Activated T-cell treated with anti-CD3 and anti-CD28 coated beads, Interleukin-2, amount 50 U/mL, for 4 hours (primary cell): ENCODE data around the gene REG1B. TPM values are rescaled to one million over a fixed set of nuclear protein-coding genes. Genes with fewer than 3 reads are reported as not detected.
"Not testable (repeated sequence)": the region's sequence is repeated elsewhere in the genome, so short reads cannot be mapped to it uniquely, and the experiment has no call there.

Source experiments
- ATAC-seq, 2 donors: fragments of 200-7000 bp; cut with Tn5 transposase; one replicate each; pipeline ENCODE4 v1.10.0; 2021
- DNase-seq: peaks from one replicate; pipeline ENCODE4 v3.0.0-alpha.2; 2020
- H3K27me3 Mint-ChIP-seq: one replicate; pipeline ENCODE4 v1.8.0; 2021; ENCODE audit warnings: low read depth, mixed read lengths
- H3K36me3 Mint-ChIP-seq: one replicate; pipeline ENCODE4 v1.8.0; 2022; ENCODE audit warnings: mixed read lengths; ENCODE audit not compliant: insufficient read depth
- H3K4me1 Mint-ChIP-seq: one replicate; pipeline ENCODE4 v1.8.0; 2021; ENCODE audit warnings: low read depth, mixed read lengths
- H3K4me3 Mint-ChIP-seq: one replicate; pipeline ENCODE4 v1.8.0; 2021; ENCODE audit warnings: mild to moderate bottlenecking, moderate library complexity, mixed read lengths
- H3K9me3 Mint-ChIP-seq: one replicate; pipeline ENCODE4 v1.8.0; 2021; ENCODE audit warnings: mixed read lengths
- total RNA-seq, 3 donors: library from RNA; stranded (reverse); gene quantifications; one replicate each; pipeline ENCODE4 v1.2.1, GENCODE V29; 2021

The REG1B gene
- total RNA-seq, 3 donors from 2014 or later, result 1.7 to 3.8 (median 1.7) TPM

DNA sequence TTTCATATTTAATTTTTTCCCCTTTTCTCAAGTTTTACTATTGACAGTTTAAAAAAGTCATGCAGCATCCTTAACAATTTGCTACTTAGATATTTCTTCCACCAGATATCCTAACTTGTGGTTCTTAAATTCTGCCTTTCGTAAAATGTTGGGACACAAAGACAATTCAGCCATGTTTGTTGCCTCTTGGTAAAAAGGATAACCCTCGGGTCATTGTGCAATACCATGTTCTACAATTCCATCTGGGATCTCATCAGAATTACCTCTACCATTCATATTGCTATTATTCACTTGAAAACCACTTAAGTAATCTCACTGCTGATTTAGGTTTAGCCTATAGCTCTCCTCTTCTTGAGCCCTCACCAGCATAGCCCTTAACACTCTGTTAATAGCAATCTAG, 13.2 kb upstream of the REG1B start:
- Mint-ChIP-seq H3K4me1 (no peaks in the 10 kb centered on the region), H3K27me3 (no peaks in the 10 kb centered on the region), H3K36me3 (no peaks in the 10 kb centered on the region), H3K9me3 (peaks cover 23% of the 10 kb centered on the region), H3K4me3 (no peak overlapping the region)
- DNase-seq, result no peak
- ATAC-seq, result no peak

DNA sequence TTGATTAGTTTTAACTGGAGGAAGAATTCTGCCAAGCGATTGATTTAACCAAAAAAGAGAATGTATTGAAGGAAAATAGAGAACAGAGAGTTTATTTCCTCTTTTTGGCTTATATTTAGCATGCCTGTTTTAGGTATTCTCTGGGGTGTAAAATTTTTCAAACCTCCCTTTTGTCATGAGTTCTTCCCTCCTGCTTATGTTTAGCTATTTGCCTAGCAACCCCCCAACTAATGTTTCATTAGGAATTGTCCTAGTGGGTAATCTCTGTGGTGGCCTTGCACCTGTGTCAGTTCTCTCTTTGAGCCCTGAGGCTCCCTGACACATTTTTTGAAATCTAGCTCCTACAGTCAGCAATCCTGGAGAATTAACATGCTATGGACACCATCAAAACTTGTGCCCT, 12.5 kb upstream of the REG1B start:
- Mint-ChIP-seq H3K36me3 (no peaks in the 10 kb centered on the region), H3K9me3 (peaks cover 23% of the 10 kb centered on the region), H3K27me3 (no peaks in the 10 kb centered on the region), H3K4me1 (no peaks in the 10 kb centered on the region), H3K4me3 (no peak overlapping the region)
- ATAC-seq, result no peak
- DNase-seq, result no peak

DNA sequence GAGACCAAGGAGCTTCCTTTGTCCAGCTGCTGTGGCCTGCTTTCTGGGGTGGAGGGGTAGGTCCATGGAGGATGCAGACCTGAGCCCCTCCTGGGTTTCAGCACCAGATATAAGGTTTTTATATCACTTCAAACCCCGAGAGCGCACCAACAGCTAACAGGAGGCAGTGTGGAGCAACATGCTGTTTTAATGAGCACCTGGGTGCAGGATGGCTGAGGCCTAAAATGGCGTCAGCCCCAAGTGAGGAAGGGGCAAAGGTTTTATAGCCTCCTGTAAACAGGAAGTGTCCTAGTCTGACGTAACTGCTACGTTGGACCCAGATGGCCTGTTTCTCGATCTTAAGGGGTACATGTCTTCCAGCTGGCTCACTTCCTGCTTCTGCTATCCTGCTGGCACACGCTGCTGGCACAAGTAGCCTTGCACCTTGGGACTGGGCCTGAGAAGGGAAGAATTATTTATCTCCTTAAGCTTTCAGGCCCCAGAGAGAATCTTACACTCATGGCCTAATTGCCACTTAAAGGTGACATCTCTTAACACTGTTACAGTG, 11.4 kb upstream of the REG1B start:
- Mint-ChIP-seq H3K4me1 (no peaks in the 10 kb centered on the region), H3K4me3 (no peak overlapping the region), H3K27me3 (no peaks in the 10 kb centered on the region), H3K9me3 (peaks cover 19% of the 10 kb centered on the region), H3K36me3 (no peaks in the 10 kb centered on the region)
- ATAC-seq, result no peak
- DNase-seq, result no peak

DNA sequence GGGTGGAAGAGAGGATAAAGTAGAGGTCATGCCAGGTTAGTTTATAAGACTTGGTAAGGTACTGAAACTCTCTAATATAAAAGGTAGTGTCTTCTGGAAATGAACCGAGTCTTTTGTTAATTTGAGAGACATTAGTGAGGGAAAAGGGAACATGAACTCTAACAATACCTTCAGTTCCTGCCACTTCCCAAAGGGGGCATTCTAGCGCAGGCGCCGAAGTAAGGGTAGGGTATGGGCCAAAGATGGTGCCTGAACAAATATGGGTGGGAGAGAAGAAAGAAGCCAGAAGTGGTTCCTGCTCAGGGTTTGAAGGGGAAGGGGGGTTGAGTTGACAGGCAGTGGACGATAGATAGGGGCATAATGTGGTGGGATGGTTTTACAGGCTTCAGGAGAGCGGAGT, 10.1 kb upstream of the REG1B start:
- Mint-ChIP-seq H3K27me3 (no peaks in the 10 kb centered on the region), H3K4me3 (no peak overlapping the region), H3K36me3 (no peaks in the 10 kb centered on the region), H3K9me3 (peaks cover 19% of the 10 kb centered on the region), H3K4me1 (no peaks in the 10 kb centered on the region)
- DNase-seq (no peak), ATAC-seq (no peak)

DNA sequence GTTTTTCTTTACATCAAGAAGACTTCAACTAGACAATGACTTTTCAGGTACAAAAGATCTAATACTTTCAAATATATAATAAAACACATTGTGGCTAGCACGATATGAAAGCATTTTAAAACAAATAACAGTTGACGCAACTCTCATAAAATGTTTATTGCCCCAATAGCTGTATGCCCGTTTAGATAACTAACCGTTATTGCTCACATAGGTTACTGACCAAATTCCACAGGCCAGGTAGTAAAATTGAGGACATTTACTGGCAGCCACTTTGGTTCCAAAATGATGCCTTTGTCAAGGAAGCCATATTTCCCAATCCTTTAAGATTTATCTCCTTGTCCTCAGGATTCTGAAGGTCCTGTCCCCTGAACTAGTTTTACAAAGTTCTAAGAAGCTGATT, 2.9 kb upstream of the REG1B start:
- Mint-ChIP-seq H3K9me3 (peaks cover 3% of the 10 kb centered on the region), H3K27me3 (no peaks in the 10 kb centered on the region), H3K36me3 (no peaks in the 10 kb centered on the region), H3K4me1 (no peaks in the 10 kb centered on the region), H3K4me3 (no peak overlapping the region)
- ATAC-seq (no peak), DNase-seq (no peak)

DNA sequence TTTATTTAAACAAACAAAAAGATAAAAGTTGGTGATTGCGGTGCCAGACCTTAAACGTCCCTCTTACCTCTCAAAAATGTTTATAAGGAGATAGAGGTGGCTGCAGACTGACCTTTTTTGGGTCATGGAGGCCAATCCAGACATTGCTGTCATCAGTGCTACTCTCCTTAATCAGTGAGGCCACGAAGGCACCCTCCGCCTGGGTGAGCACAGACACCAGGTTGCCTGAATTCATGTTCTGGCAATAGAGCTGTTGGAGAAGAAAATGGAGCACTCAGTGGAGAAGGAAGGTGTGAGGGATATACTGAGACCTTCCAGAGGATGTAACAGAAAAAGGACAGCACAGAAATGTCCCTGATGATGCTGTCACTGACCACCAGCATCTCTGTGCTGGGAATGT, 1.5 kb downstream of the REG1B start:
- Mint-ChIP-seq H3K9me3 (peaks cover 3% of the 10 kb centered on the region), H3K36me3 (no peaks in the 10 kb centered on the region), H3K4me3 (no peak overlapping the region), H3K4me1 (no peaks in the 10 kb centered on the region), H3K27me3 (no peaks in the 10 kb centered on the region)
- no peak for DNase-seq
- no peak for ATAC-seq

DNA sequence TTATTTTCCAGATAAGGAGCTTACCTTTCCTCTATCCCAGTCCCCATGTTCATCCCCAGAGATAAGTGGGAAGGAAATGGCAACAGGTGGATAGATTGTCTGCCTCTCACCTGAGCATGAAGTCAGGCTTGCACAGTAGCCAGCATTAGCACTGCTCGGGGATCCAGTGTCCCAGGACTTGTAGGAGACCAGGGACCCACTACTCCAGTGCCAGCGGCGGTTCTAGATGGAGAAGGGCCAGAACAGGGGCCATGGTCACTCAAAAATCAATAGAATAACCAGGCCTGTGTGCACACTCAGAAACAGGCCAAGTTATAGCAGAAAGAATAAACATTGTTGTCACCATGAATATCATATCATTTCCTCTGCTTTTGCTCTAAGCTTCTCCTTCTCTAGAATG, 2.4 kb downstream of the REG1B start:
- Mint-ChIP-seq H3K9me3 (peaks cover 8% of the 10 kb centered on the region), H3K27me3 (no peaks in the 10 kb centered on the region), H3K4me1 (no peaks in the 10 kb centered on the region), H3K4me3 (no peak overlapping the region), H3K36me3 (no peaks in the 10 kb centered on the region)
- ATAC-seq, result no peak
- no peak for DNase-seq

DNA sequence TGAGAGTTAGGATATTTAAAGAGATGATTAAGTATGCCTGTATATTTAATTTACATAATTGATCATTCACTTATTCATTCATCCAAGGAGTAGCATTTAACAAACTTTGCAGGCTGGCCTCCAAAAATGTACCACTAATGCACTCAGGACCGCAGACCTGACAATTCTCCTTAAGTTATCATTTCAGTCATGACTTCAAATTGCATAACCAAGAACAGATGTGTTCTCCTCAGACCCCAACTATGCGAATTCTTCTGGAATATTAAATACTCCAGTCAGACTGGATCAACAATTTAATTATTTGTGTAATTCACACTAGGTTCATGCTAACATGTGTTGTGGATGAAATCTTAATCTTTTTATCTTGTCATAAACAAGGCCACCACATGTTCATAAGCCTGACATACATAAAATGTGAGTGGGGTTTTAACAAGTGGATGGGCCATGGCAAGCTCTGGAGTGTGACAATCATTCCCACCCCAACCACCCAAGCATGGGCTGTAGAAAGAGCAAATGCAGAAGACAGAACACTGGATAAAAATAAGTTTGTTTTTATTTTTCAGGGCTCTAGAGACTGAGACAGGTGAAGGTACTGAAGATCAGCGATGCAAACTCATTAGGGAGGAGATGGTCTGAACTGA, 3.2 kb downstream of the REG1B start:
- no peaks in the 10 kb centered on the region for H3K27me3 Mint-ChIP-seq
- no peaks in the 10 kb centered on the region for H3K36me3 Mint-ChIP-seq
- no peaks in the 10 kb centered on the region for H3K4me1 Mint-ChIP-seq
- no peak overlapping the region for H3K4me3 Mint-ChIP-seq
- H3K9me3 Mint-ChIP-seq, result peaks cover 8% of the 10 kb centered on the region
- ATAC-seq (no peak), DNase-seq (no peak)

DNA sequence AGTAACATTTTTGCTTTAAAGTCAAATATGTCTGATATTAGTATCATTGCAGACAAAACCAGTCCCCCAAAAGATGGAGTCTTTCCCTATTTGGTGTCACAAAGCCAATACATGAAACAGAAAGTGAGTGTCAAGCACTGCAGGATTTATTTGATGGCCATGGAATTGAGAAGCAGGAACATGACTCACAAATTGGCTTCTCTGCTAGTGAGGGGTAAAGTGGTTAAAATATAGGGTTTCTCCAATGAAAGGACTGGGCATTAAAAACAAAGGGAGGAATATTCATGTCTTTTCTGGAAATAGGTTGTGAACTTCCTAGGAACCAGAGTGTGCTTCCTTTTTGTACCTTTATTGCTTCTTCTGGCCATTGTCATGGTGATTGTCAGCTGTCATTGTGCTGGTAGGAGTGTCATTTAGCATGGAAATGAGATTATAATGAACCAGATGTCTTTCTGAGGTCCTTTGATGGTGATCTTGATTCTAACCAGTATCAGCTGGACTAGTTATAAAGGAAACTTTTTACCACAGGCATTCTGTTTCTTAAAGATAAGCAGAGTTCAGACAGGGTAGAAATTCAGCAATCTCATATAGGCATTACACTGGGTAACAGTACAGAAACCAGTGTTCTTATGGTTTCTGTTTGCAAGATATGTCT, 4.1 kb downstream of the REG1B start:
- H3K36me3 Mint-ChIP-seq, result no peaks in the 10 kb centered on the region
- no peaks in the 10 kb centered on the region for H3K4me1 Mint-ChIP-seq
- ATAC-seq, result no peak
- H3K4me3 Mint-ChIP-seq, result no peak overlapping the region
- no peaks in the 10 kb centered on the region for H3K27me3 Mint-ChIP-seq
- DNase-seq, result no peak
- H3K9me3 Mint-ChIP-seq, result peaks cover 10% of the 10 kb centered on the region

DNA sequence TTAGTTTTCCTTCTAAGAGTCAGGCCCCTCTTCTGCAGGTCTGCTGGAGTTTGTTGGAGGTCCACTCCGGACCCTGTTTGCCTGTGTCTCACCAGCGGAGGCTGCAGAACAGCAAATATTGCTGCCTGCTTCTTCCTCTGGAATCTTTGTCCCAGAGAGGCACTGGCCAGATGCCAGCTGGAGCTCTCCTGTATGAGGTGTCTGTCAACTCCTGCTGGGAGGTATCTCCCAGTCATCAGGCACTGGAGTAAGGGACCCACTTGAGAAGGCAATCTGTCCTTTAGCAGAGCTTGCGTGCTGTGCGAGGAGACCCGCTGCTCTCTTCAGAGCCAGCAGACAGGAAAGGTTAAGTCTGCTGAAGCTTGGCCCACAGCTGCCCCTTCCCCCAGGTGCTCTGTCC, 4.8 kb downstream of the REG1B start:
- Mint-ChIP-seq H3K27me3 (no peaks in the 10 kb centered on the region), H3K36me3 (no peaks in the 10 kb centered on the region), H3K4me1 (no peaks in the 10 kb centered on the region), H3K4me3 (no peak overlapping the region), H3K9me3 (peaks cover 12% of the 10 kb centered on the region)
- ATAC-seq (no peak), DNase-seq (no peak)

DNA sequence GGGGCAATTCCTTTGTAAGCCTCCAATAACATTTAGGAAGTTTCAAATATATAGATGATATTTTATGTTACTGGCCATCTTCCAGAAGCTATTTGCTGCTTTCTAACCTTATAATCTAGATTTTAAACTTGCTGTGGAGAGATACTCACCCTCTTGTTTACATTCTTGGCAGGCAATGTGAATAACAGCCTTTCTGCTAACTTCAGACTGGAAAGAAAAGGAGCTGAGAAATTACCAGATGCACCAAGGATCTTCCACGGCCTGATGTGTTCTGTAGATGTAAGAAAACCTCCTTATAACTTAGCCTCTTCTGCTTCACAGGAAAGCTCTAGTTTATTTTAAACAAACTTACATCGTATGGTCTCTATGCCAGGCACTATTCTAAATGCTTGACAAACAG, 16.7 kb downstream of the REG1B start:
- ATAC-seq, result no peak
- Mint-ChIP-seq H3K4me1 (no peaks in the 10 kb centered on the region), H3K4me3 (no peak overlapping the region), H3K9me3 (peaks cover 26% of the 10 kb centered on the region), H3K36me3 (no peaks in the 10 kb centered on the region), H3K27me3 (no peaks in the 10 kb centered on the region)
- no peak for DNase-seq

DNA sequence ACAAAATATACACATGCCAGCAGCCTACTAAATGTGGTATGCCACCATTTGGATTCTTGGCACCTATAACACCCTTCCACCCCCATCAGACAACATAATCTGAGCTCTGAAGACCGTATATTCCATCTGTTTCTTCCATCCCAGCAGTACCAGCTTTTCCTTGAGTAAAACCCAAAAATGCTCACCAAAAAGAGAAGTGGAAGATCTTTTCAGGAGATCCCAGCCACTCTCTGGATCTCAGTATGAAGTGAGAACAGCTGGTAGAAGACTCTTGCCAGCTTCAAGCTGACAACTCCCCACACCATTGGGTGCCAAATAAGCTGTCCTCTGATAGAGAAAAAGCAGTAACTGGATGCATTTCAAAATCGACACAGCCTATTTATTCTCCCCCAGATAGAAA, 22.6 kb downstream of the REG1B start:
- Mint-ChIP-seq H3K27me3 (no peaks in the 10 kb centered on the region), H3K36me3 (no peaks in the 10 kb centered on the region), H3K4me1 (no peaks in the 10 kb centered on the region), H3K4me3 (no peak overlapping the region), H3K9me3 (peaks cover 16% of the 10 kb centered on the region)
- DNase-seq, result no peak
- no peak for ATAC-seq

DNA sequence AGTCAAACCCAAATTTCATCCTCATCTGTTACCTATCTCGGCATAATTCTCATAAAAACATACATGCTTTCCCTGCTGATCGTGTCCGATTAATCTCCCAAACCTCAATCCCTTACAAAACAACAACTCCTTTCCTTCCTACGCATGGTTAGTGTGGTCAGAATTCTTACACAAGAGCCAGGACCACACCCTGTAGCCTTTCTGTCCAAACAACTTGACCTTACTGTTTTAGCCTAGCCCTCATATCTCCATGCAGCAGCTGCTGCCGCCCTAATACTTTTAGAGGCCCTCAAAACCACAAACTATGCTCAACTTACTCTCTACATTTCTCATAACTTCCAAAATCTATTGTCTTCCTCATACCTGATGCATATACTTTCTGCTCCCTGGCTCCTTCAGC, 33.0 kb downstream of the REG1B start:
- H3K36me3 Mint-ChIP-seq, H3K4me3 Mint-ChIP-seq: not testable (repeated sequence)

DNA sequence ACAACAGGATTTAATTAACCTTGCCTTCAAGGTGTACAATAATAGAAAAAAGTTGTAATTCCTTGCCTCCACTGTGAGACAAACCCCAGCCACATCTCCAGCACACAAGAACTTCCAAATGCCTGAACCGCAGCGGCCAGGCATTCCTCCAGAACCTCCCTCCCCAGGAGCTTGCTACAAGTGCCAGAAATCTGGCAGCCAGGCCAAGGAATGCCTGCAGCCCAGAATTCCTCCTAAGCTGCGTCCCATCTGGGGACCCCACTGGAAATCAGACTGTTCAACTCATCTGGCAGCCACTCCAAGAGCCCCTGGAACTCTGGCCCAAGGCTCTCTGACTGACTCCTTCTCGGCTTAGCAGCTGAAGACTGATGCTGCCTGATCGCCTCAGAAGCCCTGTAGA, 34.3 kb downstream of the REG1B start:
- ATAC-seq, H3K9me3 Mint-ChIP-seq, DNase-seq: not testable (repeated sequence)

More for the DNA sequence above, 33.0 kb downstream of the REG1B start:
- H3K4me1 Mint-ChIP-seq, H3K9me3 Mint-ChIP-seq, DNase-seq, ATAC-seq, H3K27me3 Mint-ChIP-seq: not testable (repeated sequence)

DNA sequence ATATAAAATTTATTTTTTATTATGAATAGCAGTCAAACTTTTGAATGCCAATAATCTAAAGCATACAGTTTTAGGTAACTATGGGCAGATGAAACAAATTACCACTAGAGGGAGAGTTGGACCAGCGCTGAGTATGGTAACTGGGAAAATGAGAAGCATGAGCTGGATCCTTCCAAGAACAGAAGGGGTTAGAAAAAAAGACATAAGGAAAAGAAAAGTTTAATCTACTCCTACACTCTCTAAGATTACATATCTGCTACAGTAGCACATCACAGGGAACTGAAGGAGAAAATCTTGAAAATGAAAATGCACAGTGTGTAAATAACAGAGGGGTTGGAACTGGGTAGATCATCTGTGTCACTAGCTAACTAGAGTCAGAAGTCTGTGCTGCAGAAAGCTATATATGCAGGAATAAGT, 46.8 kb downstream of the REG1B start:
- no peak for ATAC-seq
- H3K36me3 Mint-ChIP-seq, result no peaks in the 10 kb centered on the region
- H3K27me3 Mint-ChIP-seq, result no peaks in the 10 kb centered on the region
- no peaks in the 10 kb centered on the region for H3K4me1 Mint-ChIP-seq
- H3K9me3 Mint-ChIP-seq, result peaks cover 7% of the 10 kb centered on the region
- DNase-seq, result no peak
- no peak overlapping the region for H3K4me3 Mint-ChIP-seq

More for the DNA sequence above, 34.3 kb downstream of the REG1B start:
- not testable (repeated sequence) for H3K36me3 Mint-ChIP-seq, H3K27me3 Mint-ChIP-seq, H3K4me3 Mint-ChIP-seq, H3K4me1 Mint-ChIP-seq
